Tongue (tissue), 2 donors: Measurements from ENCODE around the gene DUSP7. TPM values are rescaled to one million over a fixed set of nuclear protein-coding genes. Genes with fewer than 3 reads are reported as not detected.

ENCODE experiments used
- DNase-seq: peaks from one replicate; pipeline ENCODE4 v3.0.0-alpha.2; 2015
- total RNA-seq: library from RNA; depleted of rRNA; stranded (reverse); fragments of >200 nt; gene quantifications from one replicate; pipeline ENCODE4 v1.2.3, GENCODE V29; 2014

DUSP7 gene, protein sequence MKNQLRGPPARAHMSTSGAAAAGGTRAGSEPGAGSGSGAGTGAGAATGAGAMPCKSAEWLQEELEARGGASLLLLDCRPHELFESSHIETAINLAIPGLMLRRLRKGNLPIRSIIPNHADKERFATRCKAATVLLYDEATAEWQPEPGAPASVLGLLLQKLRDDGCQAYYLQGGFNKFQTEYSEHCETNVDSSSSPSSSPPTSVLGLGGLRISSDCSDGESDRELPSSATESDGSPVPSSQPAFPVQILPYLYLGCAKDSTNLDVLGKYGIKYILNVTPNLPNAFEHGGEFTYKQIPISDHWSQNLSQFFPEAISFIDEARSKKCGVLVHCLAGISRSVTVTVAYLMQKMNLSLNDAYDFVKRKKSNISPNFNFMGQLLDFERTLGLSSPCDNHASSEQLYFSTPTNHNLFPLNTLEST
- total RNA-seq: 18.5 TPM

DNA sequence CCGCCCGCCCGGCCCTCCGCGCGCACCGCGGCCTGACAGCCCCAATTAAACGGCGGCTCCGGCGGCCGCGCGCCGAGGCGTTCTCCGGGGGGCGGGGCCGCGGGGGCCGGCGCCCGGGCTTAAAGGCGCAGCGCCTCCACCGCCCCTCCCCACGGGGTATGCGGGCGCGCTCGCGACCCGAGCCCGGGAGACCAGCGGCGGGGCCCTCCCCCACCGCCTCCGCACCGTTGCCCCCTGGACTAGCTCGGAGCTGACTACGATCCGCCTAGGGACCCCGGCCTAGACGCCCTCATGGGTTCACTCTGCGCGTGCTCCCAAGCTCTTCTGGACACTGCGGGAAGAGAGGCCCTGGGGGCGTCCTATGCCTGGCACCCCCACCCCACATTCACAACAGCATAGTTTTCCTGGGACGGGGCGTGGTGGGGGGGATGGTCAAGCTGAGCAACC is at the start of gene DUSP7:
Gene DUSP7, minus strand, starts transcription at position 51 of the 447 bp plus-strand sequence. CDS start 205 bp downstream, outside the sequence.
- peak; percentile 85 for DNase-seq

DNA sequence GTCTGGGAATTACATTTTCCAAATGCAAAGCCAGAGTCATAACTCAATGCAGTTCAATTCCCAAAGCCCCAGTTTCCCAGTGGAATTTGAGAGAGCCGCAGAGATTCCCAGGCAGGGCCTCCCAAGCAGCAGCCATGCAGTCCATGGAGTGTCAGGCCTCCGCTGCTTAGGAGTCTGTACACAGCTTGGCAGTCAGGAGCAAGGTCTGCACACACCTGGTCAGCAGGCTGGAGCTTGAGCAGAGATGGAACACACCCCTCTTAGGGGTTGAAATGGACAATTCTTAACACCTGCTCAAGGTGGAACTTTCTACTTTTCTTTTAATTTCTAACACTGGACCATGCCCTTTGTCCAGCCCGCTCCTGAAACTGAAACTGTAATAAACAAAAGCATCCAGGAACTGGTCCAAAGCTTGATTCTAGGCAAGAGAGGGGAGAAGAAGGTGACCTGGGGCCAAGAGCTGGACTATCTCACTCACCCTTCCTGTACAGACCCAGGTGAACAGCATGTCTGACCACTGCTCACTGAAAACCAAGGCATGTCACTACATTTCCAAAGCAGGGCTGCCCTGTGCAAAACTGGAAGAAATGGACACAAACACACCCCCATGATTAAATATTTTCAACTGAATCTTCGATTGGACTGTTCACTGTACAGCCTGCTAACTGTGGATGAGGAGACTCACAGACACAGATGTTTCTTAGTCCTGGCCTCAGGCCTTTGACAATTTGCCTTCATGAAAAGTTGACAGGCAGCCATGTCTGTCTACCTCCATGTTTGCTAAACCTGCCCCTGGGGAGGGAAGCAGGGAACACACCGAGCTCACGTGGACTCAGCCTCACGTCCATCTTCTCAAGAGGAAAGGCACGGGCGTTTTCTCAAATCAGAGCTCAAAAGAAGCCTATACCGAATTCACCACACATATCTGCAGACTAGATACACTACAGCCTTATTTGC is 48.6 kb upstream of the DUSP7 start:
- peak; percentile 69 for DNase-seq

DNA sequence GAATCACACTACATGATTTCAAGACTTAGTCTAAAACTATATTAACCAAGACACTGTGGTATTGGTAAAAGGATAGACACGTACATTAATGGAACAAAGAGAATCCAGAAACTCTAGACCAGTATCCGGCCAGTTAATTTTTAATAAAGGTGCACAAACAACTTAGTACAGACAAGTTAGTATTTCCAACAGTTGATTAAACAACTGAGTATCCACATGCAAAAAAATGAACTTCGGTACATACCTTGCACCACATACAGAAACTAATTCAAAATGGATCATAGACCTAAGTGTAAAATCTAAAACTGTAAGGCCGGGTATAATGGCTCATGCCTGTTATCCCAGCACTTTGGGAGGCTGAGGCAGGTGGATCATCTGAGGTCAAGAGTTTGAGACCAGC is 46.6 kb upstream of the DUSP7 start:
- no peak for DNase-seq

DNA sequence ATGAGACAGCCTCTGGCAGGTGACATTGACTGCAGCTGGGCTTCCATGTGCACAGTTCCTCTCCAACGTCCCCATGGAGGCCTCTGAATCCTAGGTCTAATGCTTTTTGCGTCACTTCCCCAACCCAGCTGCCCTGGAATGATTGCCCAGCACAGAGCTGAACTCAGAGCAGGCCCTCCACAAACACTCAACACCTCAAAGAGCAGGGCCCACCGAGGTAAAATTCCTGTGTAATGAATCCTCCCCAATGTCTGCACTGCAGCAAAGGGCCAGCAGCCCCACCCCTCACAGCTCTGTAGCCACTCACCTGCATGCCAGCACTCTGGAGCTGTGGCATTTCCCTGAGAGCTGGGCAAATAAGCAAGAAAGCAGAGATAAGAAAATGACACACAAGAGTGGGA is 42.6 kb upstream of the DUSP7 start:
- no peak for DNase-seq

DNA sequence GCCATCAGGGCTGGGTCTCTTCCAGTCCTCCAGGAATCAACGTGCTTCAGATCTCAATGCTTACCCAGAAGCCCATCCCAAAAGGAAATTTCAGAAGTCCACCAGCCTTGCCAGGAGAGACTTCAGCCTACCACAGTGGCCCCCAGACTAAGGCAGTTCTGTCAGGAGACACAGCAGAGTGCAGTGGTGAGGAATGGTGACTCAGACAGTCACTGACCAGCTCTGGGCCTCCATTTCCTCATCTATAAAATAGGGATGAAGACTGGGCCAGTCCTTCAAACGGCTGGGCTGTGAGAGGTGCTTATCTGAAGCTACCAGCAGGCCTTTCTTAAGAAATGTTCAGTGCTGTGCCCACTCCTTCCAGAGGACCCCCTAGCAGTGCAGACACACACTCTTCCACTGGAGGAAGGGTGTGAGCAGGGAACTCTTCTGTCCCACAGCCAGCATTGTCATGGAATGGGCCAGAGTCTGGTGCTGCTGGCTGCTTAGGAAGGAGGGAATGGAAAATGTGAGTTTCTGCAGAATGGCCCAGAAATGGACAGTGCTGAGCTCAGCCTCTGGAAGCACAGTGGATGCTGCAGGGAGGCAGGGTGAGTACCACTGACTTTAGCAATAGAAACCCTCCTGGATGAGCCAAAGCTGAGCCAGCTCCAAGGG is 41.6 kb upstream of the DUSP7 start:
- no peak for DNase-seq

DNA sequence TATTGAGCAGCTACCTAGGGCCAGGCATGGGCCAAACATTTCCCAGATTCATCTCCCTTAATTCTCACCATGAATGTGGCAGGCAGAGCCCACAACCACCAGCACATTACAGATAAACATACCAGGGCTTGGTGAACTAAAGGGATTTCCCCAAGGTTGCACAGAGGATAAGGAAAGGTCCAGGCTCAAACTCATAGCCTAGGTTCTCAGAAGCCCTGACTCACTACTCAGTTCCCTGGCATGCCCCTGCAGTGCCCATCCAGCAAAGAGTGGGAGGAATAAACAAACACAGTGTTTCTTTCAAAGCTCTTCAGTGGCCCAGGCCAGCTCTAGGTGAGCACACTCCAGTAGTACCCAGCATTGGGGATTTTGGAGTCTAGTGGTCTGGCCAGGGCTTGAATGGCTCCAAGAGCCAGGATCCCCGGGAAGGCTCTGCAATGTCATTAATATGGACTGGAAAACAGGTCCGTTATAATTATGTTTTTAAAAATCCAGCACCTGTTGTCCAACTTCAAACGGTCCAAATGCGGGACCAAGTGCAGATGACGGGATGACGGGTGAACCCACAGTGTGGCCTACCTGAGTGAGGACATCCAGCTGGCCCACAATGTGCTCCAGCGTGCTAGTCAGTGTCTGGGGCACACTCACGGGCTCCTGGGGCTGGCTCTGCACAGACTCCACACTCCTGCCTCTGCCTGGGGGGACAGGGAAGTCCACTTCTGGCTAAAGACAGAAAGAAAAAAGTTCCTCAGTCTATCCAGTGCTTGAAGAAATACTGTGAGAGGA is 39.8 kb upstream of the DUSP7 start:
- no peak for DNase-seq

GRCh38 chr3:52094571-52095485 is 38.5 kb upstream of the DUSP7 start:
- DNase-seq: peak; percentile 29

DNA sequence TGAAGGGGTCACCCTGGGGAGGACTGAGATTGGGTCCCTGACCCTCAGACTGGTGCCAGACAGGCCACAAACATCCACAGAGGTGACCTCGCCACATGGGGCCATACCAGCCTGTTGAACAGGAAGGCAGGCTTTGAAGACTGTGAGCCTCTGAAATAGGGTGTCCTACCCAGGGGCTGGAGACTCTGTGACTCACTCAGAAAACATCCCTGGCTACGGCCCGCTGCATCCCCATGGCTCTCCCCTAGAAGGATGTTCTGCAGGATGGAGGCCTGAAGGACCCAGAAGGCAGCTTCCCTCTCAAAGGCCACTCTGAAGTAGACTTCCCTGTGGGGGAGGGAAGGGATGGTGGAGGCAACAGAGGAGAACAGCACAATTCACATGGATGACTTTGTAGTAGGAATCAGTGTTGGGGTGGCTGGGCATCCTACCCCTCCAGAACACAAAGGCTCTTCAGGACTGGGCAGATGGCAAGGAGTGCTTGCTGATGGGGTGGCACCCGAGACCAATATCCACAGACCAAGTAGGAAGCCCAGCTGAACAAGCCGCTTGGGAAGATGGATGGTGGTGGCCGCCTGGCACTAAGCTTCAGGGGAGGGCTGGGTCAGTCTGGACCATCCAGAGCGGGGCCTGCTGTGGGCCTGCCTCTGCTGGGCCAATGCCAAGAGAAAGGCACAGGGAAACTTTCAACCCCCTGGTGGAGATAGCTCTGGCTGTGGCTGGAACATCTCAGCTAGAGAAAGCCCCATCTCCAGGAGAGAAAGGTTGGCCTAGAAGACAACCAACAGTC is 37.6 kb upstream of the DUSP7 start:
- no peak for DNase-seq

- no peak for DNase-seq
Observed at GRCh38 chr3:52092891-52093290, 36.5 kb upstream of the DUSP7 start.

- DNase-seq: no peak
Observed at GRCh38 chr3:52092271-52092660, 35.9 kb upstream of the DUSP7 start.

DNA sequence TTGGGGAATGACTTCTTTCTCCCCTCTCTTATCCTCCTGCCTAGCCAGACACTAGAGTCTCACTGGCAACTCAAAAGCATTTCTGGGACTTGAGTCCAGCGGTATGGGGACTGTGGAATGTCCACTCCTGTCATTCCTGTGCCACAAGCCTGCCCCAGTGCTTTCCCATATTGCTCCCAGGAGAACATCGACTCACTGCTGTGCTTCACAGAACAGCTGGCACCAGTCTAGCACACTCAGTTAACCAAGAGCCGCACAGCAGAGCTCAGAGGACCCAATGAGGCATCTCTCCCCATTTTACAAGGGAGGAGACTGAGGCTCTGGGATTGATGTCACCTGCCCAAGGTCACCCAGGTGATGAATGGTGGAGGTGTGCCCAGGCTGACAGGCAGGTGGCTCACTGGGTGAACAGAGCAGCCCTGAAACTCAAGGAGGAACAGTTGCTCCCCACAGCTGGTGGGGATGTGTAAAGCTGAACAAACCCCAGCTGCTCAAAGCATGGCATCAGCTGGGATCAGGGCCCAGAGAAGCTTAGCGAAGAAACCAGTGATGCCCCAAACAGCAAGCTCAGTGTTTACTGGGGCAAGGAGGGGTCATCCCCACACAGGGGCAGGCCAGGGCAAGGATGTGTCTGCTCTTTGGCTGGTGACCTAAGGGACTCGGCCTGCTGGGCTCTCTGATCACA is 35.4 kb upstream of the DUSP7 start:
- DNase-seq: peak; percentile 93

DNA sequence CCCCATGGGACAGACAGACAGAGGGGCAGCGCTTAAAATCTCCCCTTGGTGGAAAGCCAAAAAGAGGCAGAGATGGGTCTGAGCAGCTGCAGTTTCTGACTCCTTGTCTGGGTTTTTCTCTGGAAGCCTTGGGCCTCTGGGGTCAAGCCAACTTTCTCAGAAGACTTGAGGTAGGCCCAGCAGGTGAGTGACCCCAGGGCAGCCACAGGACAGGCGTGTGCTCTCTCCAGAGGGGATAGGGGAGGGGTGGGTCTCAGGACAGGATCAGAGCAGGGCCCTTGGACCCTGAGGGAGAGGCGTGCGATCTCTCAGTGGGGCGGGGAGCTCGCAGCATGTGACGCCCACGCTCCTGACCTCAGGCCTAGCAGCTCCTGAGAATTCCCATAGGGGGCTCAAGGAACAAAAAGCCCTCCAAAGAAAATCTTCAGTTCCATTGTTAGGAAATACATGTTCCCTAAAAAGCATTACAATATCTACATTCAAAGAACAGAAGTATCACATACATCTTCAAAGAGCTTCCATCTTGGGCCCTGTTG is 34.6 kb upstream of the DUSP7 start:
- DNase-seq: peak; percentile 54

DNA sequence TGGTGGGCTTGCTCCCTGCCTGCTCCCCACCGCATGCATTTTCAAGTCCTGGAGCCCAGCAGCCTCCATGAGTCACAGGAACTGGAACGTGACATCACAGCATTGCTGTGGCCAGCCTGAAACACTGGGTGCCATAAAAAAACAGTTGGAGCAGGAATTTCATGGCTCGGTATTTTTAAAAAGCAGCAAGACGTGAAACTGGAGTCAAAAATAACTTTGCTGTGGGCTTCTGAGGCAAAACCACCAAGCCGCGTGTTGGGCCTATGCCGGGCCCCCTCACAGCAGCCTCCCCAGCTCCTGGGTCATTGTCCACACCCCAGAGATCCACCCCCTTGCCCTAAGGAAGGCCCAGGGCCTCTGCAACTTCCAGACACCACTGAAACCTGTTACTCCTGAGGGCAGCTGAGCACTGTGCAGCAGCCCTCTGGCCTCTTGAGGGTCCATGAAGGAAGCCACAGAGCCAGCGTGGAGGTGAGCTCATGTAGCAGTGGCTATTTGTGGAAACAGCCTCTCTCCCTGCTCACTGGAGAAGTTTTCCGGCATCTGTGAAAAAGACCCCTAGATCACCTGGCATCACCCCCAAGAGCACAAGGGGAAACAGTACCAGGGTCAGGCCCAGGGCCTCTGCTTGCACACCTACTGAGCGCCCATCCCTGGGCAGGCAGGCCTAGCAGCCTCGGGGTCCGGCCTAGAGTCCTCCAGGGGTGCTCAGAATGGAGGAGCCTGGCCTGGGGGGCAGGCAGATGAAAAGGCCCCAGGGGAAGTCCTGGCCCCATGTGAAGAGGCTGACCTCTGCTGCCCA is 34.0 kb upstream of the DUSP7 start:
- DNase-seq: peak; percentile 50

- no peak for DNase-seq
Observed at GRCh38 chr3:52089691-52090090, 33.3 kb upstream of the DUSP7 start.

DNA sequence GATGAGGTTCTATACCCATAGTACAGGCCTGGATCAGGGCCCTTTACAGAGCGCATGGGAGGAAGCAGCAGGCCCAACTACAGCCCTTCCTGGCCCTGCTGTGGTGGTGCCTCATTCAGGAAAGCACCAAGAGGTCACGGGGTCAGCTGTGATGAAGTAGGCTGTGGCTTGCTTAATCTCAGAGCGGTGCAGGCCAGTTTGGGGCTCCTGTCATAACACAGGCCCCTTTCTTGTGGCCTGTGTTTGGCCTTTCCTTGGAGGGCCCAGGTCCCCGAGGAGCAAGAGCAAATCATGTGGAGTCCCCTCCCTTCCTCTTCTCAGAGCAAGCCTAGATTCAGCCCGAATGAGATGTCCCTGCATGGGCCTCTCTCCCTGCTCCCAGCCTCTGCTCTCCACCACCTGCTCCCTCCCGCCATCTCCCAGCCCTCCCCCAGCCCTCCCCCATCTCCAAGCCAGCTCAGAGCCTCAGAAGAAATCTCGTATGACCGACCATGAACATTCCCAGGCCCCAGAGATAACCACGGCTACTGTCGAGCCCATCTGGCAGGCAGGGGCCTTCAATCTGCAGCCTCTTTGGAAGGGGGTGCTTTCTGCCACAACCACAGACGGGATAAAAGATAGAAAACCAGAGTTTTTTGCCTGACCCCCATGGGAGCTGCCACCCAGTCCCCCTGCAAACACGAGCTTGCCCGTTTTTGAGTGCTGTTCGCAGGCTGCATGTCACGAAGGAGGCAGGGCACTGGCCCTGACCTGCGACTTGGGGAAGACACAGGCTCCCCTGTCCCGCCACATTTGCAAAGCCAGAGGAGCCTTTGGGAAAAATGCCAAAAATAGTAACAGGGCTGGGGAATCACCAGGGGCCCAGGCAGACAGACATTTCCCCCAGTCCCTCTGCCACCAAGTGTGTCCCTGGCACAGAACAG is 32.3 kb upstream of the DUSP7 start:
- DNase-seq: peak; percentile 77

GRCh38 chr3:52087731-52088130 is 31.4 kb upstream of the DUSP7 start:
- DNase-seq: no peak
